ENCODE data around the gene RABEP2.
"Not testable (repeated sequence)": the region's sequence is repeated elsewhere in the genome, so short reads cannot be mapped to it uniquely, and the experiment has no call there.

Gene RABEP2

DNA sequence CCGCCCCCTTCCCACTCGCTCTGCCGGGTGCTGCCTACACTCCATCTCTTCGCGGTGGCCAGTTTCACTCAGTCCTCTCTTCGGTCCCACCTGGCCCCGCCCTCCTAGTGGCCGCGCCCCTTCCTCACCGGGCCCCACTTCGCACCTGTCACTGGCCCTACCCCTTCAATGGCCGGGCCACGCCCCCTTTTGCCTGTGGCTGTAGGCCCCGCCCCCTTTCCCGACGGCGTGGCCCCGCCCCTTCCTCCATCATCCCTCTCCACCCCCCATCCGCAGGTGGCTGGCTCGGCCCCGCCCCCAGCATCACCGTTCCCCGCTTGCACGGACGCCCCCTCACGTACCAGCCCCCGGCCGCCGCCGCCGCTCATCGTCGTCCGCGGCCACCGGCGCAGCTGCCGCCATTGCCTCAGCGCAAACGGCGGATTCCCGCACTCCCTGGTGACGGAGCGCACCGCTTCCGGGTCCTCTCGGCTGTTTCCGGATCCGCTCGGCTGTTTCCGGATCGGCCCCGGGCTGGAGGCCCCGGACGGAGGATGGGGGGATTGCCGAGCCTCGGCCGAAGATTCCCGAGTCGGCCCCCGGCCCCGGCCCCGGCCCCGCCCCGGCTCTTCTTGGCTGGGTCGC, at the start of gene RABEP2:
Gene RABEP2, minus strand, starts transcription at position 477 of the 624 bp plus-strand sequence. Its CDS starts 75 bp downstream, at position 402.
- DNase-seq (ENCODE audit: low read depth) = peak; percentile 92

- peak; percentile 87 for DNase-seq (ENCODE audit: low read depth)
Measured at GRCh38 chr16:28974437-28975157, 49.6 kb upstream of the RABEP2 start, which contains the start of gene SPNS1. TSS of gene SPNS1 (plus strand) at chr16:28974778. CDS start at chr16:28975152, 374 bp downstream.

DNA sequence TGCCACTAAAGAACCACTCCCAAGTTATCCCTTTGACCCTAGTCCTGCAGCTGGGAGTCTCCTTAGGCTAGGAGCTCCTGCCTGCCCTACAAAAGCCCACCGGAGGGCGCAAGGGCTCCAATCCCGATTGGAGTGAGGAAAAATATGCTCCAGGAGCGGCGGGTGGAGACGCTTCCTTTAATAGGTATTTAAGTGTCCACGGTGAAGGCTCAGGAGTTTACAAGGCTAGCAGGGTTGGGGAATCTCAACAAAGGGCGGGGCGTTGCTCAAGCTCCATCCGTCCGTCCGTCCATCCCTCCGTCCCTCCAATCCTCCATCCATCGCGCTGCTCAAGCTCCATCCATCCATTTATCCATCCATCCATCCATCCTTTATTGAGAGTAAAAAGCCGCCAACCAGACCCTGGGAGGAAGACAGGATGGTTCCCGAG, 49.0 kb upstream of the RABEP2 start:
- no peak for DNase-seq (ENCODE audit: low read depth)

DNA sequence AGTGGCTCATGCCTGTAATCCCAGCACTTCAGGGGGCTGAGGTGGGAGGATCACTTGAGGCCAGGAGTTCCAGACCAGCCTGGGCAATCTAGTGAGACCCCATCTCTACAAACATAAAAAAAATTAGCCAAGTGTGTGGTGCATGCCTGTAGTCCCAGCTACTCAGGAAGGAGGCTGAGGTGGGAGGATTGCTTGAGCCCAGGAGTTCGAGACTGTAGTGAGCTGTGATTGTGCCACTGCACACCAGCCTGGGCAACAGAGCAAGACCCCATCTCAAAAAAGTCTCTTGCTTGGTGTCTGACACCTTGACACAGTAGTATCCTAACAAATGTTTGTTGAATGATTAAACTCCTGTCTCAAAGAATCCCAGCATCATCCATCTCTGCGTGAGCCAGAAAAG, 44.7 kb upstream of the RABEP2 start:
- DNase-seq (ENCODE audit: low read depth) = not testable (repeated sequence)

- no peak for DNase-seq (ENCODE audit: low read depth)
Measured at GRCh38 chr16:28967156-28967555, 42.1 kb upstream of the RABEP2 start.

- DNase-seq (ENCODE audit: low read depth) = no peak
Measured at GRCh38 chr16:28964496-28964895, 39.5 kb upstream of the RABEP2 start.

GRCh38 chr16:28964072-28964471, 39.0 kb upstream of the RABEP2 start:
- no peak for DNase-seq (ENCODE audit: low read depth)

GRCh38 chr16:28958836-28959235, 33.8 kb upstream of the RABEP2 start:
- no peak for DNase-seq (ENCODE audit: low read depth)

GRCh38 chr16:28958216-28958615, 33.2 kb upstream of the RABEP2 start:
- no peak for DNase-seq (ENCODE audit: low read depth)

- no peak for DNase-seq (ENCODE audit: low read depth)
Measured at GRCh38 chr16:28951410-28951943, 26.4 kb upstream of the RABEP2 start.

DNA sequence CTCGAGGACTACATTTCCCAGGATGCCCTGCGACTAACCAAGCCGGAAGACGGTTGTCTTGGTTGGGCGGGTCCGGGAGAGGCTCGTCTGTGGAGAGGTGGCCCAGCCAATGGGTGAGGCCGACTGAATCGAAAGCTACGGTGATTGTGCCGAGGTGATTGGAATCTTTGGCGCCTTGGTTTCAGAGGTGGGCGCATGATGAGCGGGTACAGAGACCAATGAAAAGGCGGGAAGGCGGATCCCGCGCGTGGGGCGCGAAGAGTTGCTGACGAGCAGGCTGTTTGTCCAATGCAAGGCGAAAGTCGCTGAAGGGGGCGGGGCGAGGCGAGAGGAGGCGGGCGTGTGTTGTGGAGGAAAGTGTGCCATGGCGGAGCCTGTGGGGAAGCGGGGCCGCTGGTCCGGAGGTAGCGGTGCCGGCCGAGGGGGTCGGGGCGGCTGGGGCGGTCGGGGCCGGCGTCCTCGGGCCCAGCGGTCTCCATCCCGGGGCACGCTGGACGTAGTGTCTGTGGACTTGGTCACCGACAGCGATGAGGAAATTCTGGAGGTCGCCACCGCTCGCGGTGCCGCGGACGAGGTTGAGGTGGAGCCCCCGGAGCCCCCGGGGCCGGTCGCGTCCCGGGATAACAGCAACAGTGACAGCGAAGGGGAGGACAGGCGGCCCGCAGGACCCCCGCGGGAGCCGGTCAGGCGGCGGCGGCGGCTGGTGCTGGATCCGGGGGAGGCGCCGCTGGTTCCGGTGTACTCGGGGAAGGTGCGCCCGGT, 25.8 kb upstream of the RABEP2 start, which contains the start of gene NFATC2IP:
Gene NFATC2IP, plus strand, starts transcription at position 290 of the 762 bp plus-strand sequence. Its CDS starts 75 bp downstream, at position 365.
- peak; percentile 100 for DNase-seq (ENCODE audit: low read depth)

DNA sequence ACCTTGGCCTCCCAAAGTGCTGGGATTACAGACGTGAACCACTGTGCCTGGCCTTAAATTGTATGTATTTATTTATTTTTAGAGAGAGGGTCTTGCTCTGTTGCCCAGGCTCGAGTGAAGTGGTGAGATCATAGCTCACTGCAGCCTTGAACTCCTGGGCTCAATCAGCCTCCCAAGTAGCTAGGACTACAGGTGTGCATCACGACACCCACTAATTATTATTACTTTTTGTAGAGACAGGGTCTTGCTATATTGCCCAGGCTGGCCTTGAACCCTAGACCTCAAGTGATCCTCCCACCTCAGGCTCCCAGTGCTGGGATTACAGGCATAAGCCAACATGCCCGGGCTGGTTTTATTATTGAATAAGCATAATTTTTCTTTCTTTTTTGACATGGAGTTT, 21.6 kb upstream of the RABEP2 start:
- DNase-seq (ENCODE audit: low read depth) = no peak

DNA sequence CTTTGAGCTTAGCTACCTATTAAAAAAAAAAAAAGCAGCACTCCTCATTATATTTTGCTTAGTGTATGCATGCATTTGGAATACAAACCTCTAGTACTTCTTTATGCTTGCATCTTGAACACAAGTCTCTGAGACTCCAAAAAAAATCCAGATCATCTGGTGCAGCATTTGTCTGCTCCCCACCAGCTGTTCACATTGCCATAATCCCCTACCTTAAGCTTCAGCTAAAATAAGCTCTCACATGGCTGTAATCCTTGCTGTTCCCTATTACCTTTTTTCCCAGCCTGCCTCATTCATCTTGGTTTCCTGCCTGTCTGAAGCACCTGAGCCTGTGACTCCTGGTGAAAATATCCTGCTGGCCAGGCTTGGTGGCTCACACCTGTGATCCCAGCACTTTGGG, 18.2 kb upstream of the RABEP2 start:
- no peak for DNase-seq (ENCODE audit: low read depth)

DNA sequence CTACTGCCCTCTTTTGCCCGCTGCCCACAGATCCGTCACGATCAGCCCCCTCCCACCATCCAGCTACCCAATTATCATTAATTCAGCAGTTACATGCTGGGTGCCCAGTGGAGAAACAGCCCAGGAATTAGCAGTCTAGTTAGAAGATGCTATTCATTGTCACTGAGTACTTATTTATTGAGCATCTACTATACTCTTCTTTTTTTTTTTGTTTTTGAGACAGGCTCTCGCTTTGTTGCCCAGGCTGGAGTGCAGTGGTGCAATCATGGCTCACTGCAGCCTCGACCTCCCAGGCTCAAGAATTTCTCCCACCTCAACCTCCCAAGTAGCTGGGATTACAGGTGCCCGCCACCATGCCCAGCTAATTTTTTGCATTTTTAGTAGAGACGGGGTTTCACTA, 14.8 kb upstream of the RABEP2 start:
- DNase-seq (ENCODE audit: low read depth) = not testable (repeated sequence)

DNA sequence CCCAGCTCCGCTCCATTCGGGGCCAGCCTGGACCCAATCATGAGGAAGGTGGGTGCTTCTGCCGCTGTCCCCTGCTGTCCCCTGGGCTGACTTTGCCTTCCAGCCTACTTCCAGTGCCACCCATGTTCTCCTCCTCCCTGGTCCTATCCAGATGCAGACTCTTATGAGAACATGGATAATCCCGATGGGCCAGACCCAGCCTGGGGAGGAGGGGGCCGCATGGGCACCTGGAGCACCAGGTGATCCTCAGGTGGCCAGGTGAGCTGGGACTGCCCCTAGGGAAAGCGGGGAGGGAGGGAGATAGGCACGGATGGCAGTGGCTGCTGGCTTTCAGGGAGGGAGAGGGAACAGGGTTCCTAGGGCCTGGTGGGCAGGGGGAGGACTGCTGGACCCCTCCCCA, 13.7 kb upstream of the RABEP2 start:
- no peak for DNase-seq (ENCODE audit: low read depth)

GRCh38 chr16:28937222-28937876, 12.3 kb upstream of the RABEP2 start:
- DNase-seq (ENCODE audit: low read depth) = no peak

DNA sequence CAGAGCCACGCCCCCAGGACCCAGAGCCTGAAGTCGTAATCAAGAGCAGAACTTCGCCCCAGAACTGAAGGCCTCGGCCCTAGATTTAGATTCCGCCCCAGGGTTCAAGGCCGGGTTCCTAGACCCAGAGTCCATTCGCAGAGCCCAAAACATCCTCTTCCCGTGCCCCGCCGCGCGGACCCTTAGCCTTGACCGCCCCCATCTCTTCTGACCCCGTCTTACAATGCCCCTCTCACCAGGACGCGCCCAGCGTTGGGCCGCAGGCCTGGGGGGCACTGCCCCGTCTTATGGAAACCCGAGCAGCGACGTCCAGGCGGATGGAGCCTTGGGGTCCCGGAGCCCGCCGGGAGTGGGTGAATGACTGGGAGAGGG, 11.7 kb upstream of the RABEP2 start:
- no peak for DNase-seq (ENCODE audit: low read depth)

DNA sequence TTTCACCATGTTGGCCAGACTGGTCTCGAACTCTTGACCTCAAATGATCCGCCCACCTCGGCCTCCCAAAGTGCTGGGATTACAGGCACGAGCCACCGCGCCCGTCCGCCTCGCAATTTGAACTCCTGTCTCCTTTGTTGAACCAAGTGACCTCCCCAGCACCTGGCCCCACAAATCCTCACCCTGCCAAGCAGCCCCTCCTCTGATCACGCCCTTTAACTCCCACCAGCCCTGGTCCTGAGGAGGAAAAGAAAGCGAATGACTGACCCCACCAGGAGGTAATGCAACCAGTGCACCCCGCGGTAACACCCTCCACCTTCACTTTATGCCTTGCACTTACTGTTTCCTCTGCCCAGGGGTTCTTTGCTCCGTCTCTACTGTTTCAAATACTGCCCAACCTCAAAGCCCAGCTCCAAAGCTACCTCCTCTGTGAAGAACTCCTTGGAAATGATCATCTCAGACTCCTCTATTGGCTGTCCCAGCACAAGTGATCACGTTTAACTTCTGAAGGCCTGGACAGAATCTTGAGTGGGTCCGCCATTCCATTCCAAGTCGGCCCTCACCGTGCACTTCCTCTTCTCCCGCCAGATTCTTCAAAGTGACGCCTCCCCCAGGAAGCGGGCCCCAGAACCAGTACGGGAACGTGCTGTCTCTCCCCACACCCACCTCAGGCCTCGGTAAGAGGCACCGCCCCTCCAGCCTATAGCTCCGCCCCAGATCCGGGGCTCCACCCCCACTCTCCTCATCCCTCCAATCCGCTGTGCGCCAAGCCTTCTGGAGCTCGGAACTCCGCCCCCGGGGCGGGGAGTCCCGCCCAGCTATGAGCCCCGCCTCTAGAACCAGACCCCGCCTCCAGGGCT, 11.1 kb upstream of the RABEP2 start:
- peak; percentile 59 for DNase-seq (ENCODE audit: low read depth)

- DNase-seq (ENCODE audit: low read depth) = no peak
Measured at GRCh38 chr16:28935346-28935745, 10.3 kb upstream of the RABEP2 start.

- DNase-seq (ENCODE audit: low read depth) = no peak
Measured at GRCh38 chr16:28933171-28933570, 8.1 kb upstream of the RABEP2 start.

All from stimulated activated CD8-positive, alpha-beta memory T cell treated with anti-CD3 and anti-CD28 coated beads, Interleukin-15, amount 100 ng/mL, for 1 hour (primary cell).